GM12878 (cell line): ENCODE measurements around the gene GPRIN1. TPM values are rescaled to one million over a fixed set of nuclear protein-coding genes. Genes with fewer than 3 reads are reported as not detected.
A peak's percentile ranks its signal among the peaks of the same experiment; 100 is the strongest.

Source experiments
- ATAC-seq: fragments of 200-7000 bp; cut with Tn5 transposase; 3 replicates; pipeline ENCODE4 v1.9.1; 2020; ENCODE audit warnings: mild to moderate bottlenecking, moderate library complexity
- BruUV-seq: library from RNA; stranded (reverse); fragments of 400-500 nt; replicated peaks from 2 replicates; lab custom pipeline; 2021; lab: Mats Ljungman, UMichigan
- CTCF ChIA-PET: fragments of 300-600 bp; sonication (Branson Sonifier 250); formaldehyde crosslinking; extraction: SDS; loops from one replicate; lab custom pipeline; 2021; ENCODE audit warnings: inconsistent platforms; lab: Yijun Ruan, JAX
- POLR2A ChIA-PET: fragments of 350-600 bp; formaldehyde crosslinking; extraction: SDS; loops from one replicate; lab custom pipeline; 2021; ENCODE audit warnings: inconsistent platforms; lab: Charles Lee
- RAD21 ChIA-PET: fragments of 300-600 bp; sonication (Branson Sonifier 250); formaldehyde crosslinking; loops from one replicate; lab custom pipeline; 2023; ENCODE audit warnings: antibody characterized with exemption; ENCODE audit not compliant: unreplicated experiment; lab: Charles Lee
- SMC1A ChIA-PET: fragments of 300-600 bp; sonication (Branson Sonifier 250); formaldehyde crosslinking; loops from one replicate; lab custom pipeline; 2023; ENCODE audit not compliant: unreplicated experiment, uncharacterized antibody; lab: Charles Lee
- DNase-seq: peaks from one replicate; pipeline ENCODE4 v3.0.0-alpha.2; 2011; ENCODE audit warnings: low read depth, low spot score
- FAIRE-seq: peaks from 3 replicates; lab custom pipeline; 2011; peaks lifted over from hg19 to GRCh38; lab: Jason Lieb, UNC
- H2AFZ ChIP-seq: 2 replicates; pipeline ENCODE4 v1.6.0; 2011; ENCODE audit warnings: low read depth, low read length, control low read depth; ENCODE audit not compliant: control insufficient read depth
- H3K27ac ChIP-seq: 2 replicates; pipeline ENCODE4 v1.5.1; 2011; ENCODE audit warnings: control low read depth; ENCODE audit not compliant: control insufficient read depth, insufficient read depth
- H3K27me3 ChIP-seq, 2 experiments: replicated peaks in 1 of 2; 2 replicates each; pipeline versions ENCODE4 v1.6.0 to v1.6.1; 2011; ENCODE audit warnings: low read length in 1 of 2; ENCODE audit not compliant: control insufficient read depth in 2 of 2, insufficient read depth in 2 of 2
- H3K36me3 ChIP-seq, 2 experiments: 2 replicates each; pipeline ENCODE4 v1.5.1; 2011; ENCODE audit warnings: low read length in 1 of 2; ENCODE audit not compliant: control insufficient read depth in 2 of 2, insufficient read depth in 2 of 2
- H3K4me1 ChIP-seq: 2 replicates; pipeline ENCODE4 v1.6.1; 2011; ENCODE audit warnings: mild to moderate bottlenecking, low read length, moderate library complexity, mixed read lengths; ENCODE audit not compliant: control insufficient read depth, insufficient read depth
- H3K4me2 ChIP-seq: 2 replicates; pipeline ENCODE4 v1.6.0; 2011; ENCODE audit warnings: control low read depth; ENCODE audit not compliant: control insufficient read depth, insufficient read depth
- H3K4me3 ChIP-seq: fragments of 200-600 bp; sonication (generic); 2 replicates; pipeline ENCODE4 v1.5.1; 2016
- H3K79me2 ChIP-seq: 2 replicates; pipeline ENCODE4 v1.6.0; 2011; ENCODE audit warnings: low read length; ENCODE audit not compliant: control insufficient read depth, insufficient read depth
- H3K9ac ChIP-seq: 2 replicates; pipeline ENCODE4 v1.8.0; 2011; ENCODE audit warnings: low read length, control low read depth, mixed read lengths; ENCODE audit not compliant: control insufficient read depth, insufficient read depth
- H3K9me3 ChIP-seq: replicated peaks from 3 replicates; pipeline ENCODE4 v1.5.1; 2011; ENCODE audit warnings: mild to moderate bottlenecking, low read length; ENCODE audit not compliant: control insufficient read depth, insufficient read depth
- H4K20me1 ChIP-seq: 2 replicates; pipeline ENCODE4 v1.6.0; 2011; ENCODE audit not compliant: control insufficient read depth, insufficient read depth
- CHD2 ChIP-seq: IDR thresholded peaks from 2 replicates; pipeline ENCODE4 v1.6.1; 2011; ENCODE audit warnings: low read depth, low read length, improper control_type of control experiment, borderline replicate concordance
- IKZF2 ChIP-seq, 2 experiments: fragments of 450-650 bp; IDR thresholded peaks; 2 replicates each; pipeline ENCODE4 v1.6.1; 2017; ENCODE audit warnings: mild to moderate bottlenecking in 2 of 2, moderate library complexity in 2 of 2
- JUND ChIP-seq: IDR thresholded peaks from 2 replicates; pipeline ENCODE4 v1.6.1; 2012; ENCODE audit warnings: low read depth, mild to moderate bottlenecking, low read length, improper control_type of control experiment, moderate library complexity
- PML ChIP-seq: IDR thresholded peaks from 2 replicates; pipeline ENCODE4 v1.6.1; 2012; ENCODE audit warnings: low read length, inconsistent platforms
- RAD21 ChIP-seq: IDR thresholded peaks from 2 replicates; pipeline ENCODE4 v1.6.1; 2011; ENCODE audit warnings: mild to moderate bottlenecking, low read depth, low read length, moderate library complexity; ENCODE audit not compliant: insufficient read depth
- YBX1 ChIP-seq: fragments of 450-650 bp; IDR thresholded peaks from 2 replicates; pipeline ENCODE4 v1.6.1; 2016; ENCODE audit warnings: antibody characterized with exemption
- WGBS: methylation state at CpG from one replicate; pipeline ENCODE4 v1.1.6; 2016; ENCODE audit warnings: low lambda C conversion rate; ENCODE audit not compliant: insufficient replicate concordance, insufficient coverage; ENCODE audit errors: missing lambda C conversion rate; 5-methylcytosine and 5-hydroxymethylcytosine counted together
- in situ Hi-C: fragments of 300-500 bp; cut with MboI; formaldehyde crosslinking; loops from 9 replicates; pipeline ENCODE4 v1.14.3; 2018; ENCODE audit warnings: mixed read lengths
- intact Hi-C: fragments of 100-400 bp; cut with micrococcal nuclease; formaldehyde crosslinking; loops from one replicate; pipeline ENCODE4 v1.14.2; 2022; ENCODE audit not compliant: unreplicated experiment
- polyA plus RNA-seq, 11 experiments: library from polyadenylated mRNA; depleted of rRNA in 4 of 11; unstranded in 6 of 11; stranded (reverse) in 5 of 11; fragments of >200 nt; fragmentation: Nextera tagmentation in 4 of 11; fragmentation: Illumina TruSeq in 1 of 11; extraction: Ambion mirVana in 4 of 11; extraction: Trizol in 1 of 11; gene quantifications; 1 replicate in 1 of 11; 2 replicates in 10 of 11; pipeline versions ENCODE4 v1.2.1 to v1.2.3, GENCODE V29; 2011 to 2016; ENCODE audit warnings: inconsistent platforms in 2 of 11, missing spikeins in 2 of 11, low read depth in 1 of 11
- total RNA-seq, 4 experiments: library from RNA; depleted of rRNA in 3 of 4; stranded (reverse); fragments of >200 nt in 3 of 4; fragmentation: Illumina TruSeq in 1 of 4; extraction: Trizol in 1 of 4; gene quantifications; 2 replicates each; pipeline versions ENCODE4 v1.2.1 to v1.2.3, GENCODE V29; 2013 to 2021
- TF ChIP-seq, protein P1 (sequence below): IDR thresholded peaks from 2 replicates; pipeline ENCODE4 v1.6.1; 2011; ENCODE audit warnings: borderline replicate concordance, low read depth, mild to moderate bottlenecking, moderate library complexity, low read length; ENCODE audit not compliant: insufficient read depth, poor library complexity, severe bottlenecking
- TF ChIP-seq, protein P2 (sequence below), 3 experiments: IDR thresholded peaks in 2 of 3; conservative IDR thresholded peaks in 1 of 3; 2 replicates each; pipeline ENCODE4 v1.5.1; 2011; ENCODE audit warnings: low read depth in 3 of 3, low read length in 3 of 3, mild to moderate bottlenecking in 3 of 3, control low read depth in 2 of 3, moderate library complexity in 2 of 3, inconsistent platforms in 1 of 3, mixed read lengths in 1 of 3; ENCODE audit not compliant: control insufficient read depth in 2 of 3, insufficient read depth in 1 of 3; ENCODE audit errors: extremely low read depth in 1 of 3

GPRIN1 gene
- total and polyA plus RNA-seq, 10 of the 15 experiments (the other 5 are each of a cell fraction or from before 2014, with no cell fraction given) = 0.52 to 16.3 (median 4.5) TPM

DNA sequence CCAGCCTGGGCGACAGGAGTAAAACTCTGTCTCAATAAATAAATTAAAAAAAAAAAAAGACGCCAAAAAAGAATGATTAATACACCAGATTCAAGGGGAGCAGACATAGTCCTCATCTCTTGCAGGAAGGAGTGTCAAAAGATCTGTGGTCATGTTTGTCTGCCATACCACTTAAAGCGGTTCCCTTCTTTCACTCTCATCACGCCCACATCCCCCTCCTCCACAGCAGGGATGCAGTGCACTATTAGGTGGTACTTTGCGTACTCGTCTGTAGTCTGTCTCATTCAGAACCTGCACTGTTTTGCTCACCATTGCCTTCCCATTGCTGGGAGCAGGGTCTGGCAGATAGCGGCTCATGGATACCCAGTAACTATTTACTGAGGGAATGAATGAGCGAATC, 49.6 kb downstream of the GPRIN1 start:
- Histone ChIP-seq H3K4me1 (no peaks in the 10 kb centered on the region), H3K36me3 (no peaks in the 10 kb centered on the region), H4K20me1 (no peaks in the 10 kb centered on the region), H3K4me3 (no peak overlapping the region), H3K27ac (no peak overlapping the region), H2AFZ (no peak overlapping the region), H3K79me2 (no peaks in the 10 kb centered on the region), H3K4me2 (no peak overlapping the region), H3K9ac (no peak overlapping the region), H3K9me3 (no peaks in the 10 kb centered on the region), H3K27me3 (no peaks in the 10 kb centered on the region; a peak in 1 of 4 replicates)
- intact Hi-C loops = no loop called here
- BruUV-seq = no TSS peak
- ATAC-seq = no peak
- ChIA-PET POLR2A (no interaction called here), SMC1A (no interaction called here), RAD21 (no interaction called here), CTCF (no interaction called here)
- no peak for TF ChIP-seq PML
- TF ChIP-seq, protein P1, sequence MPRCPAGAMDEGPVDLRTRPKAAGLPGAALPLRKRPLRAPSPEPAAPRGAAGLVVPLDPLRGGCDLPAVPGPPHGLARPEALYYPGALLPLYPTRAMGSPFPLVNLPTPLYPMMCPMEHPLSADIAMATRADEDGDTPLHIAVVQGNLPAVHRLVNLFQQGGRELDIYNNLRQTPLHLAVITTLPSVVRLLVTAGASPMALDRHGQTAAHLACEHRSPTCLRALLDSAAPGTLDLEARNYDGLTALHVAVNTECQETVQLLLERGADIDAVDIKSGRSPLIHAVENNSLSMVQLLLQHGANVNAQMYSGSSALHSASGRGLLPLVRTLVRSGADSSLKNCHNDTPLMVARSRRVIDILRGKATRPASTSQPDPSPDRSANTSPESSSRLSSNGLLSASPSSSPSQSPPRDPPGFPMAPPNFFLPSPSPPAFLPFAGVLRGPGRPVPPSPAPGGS = peak; percentile 75
- FAIRE-seq = no peak
- in situ Hi-C loops = no loop called here
- 48% methylated on average over 8 of the region's 8 CpGs for WGBS
- no peak for DNase-seq

DNA sequence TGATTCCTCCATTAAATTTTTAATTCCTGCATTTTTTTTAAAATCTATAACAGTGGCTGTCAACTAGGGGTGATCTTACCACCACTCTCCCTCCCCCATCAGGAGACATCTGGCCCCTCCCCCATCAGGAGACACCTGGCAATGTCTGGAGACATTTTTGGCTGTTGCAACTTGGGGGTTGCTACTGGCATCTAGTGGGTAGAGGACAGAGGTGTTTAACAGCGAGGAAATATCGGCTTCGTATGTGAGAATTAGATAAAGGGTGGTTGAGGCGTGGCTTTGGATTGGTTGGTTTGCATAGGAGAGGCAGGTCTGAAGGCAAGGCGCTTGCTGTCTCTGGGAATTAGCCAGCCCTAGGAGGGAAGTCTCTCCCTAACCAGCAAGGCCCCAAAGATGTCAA, 50.3 kb downstream of the GPRIN1 start:
- no peak for DNase-seq
- H3K9me3 ChIP-seq = no peaks in the 10 kb centered on the region
- H4K20me1 ChIP-seq = no peaks in the 10 kb centered on the region
- ChIA-PET SMC1A (no interaction called here), POLR2A (no interaction called here)
- intact Hi-C loops = no loop called here
- in situ Hi-C loops = no loop called here
- no peaks in the 10 kb centered on the region for H3K4me1 ChIP-seq
- no peak overlapping the region for H3K27ac ChIP-seq
- no TSS peak for BruUV-seq
- H3K9ac ChIP-seq = no peak overlapping the region
- no peak for TF ChIP-seq YBX1
- TF ChIP-seq JUND = no peak
- TF ChIP-seq RAD21 = peak; percentile 22; the same call in 1 of the 2 replicates
- no peak for TF ChIP-seq CHD2
- TF ChIP-seq, protein P2, sequence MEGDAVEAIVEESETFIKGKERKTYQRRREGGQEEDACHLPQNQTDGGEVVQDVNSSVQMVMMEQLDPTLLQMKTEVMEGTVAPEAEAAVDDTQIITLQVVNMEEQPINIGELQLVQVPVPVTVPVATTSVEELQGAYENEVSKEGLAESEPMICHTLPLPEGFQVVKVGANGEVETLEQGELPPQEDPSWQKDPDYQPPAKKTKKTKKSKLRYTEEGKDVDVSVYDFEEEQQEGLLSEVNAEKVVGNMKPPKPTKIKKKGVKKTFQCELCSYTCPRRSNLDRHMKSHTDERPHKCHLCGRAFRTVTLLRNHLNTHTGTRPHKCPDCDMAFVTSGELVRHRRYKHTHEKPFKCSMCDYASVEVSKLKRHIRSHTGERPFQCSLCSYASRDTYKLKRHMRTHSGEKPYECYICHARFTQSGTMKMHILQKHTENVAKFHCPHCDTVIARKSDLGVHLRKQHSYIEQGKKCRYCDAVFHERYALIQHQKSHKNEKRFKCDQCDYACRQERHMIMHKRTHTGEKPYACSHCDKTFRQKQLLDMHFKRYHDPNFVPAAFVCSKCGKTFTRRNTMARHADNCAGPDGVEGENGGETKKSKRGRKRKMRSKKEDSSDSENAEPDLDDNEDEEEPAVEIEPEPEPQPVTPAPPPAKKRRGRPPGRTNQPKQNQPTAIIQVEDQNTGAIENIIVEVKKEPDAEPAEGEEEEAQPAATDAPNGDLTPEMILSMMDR (IDR thresholded peaks at IDR 0.05 in 2 of 3, conservative IDR thresholded peaks at IDR 0.05 in 1 of 3; ENCODE audit: control insufficient read depth in 2 of 3, extremely low read depth in 1 of 3, insufficient read depth in 1 of 3, low read depth in 3 of 3, low read length in 3 of 3) = peak in 1 of 3 experiments; percentile 22; a peak in 2 of 6 replicates
- no peak for TF ChIP-seq IKZF2 (IDR thresholded peaks at IDR 0.05)
- TF ChIP-seq, all 136 proteins: peak for 2
- CTCF ChIA-PET = no interaction called here
- 0% methylated on average over 5 of the region's 5 CpGs for WGBS
- H3K4me2 ChIP-seq = no peak overlapping the region
- FAIRE-seq = no peak
- H3K36me3 ChIP-seq = no peaks in the 10 kb centered on the region
- no peaks in the 10 kb centered on the region for H3K79me2 ChIP-seq
- H3K4me3 ChIP-seq = no peak overlapping the region
- no peak overlapping the region for H2AFZ ChIP-seq
- peak; percentile 39 for ATAC-seq
- H3K27me3 ChIP-seq = no peaks in the 10 kb centered on the region; a peak in 1 of 4 replicates
- RAD21 ChIA-PET = no interaction called here
